SK-N-MC (cell line): ENCODE results near the gene SYT13.

ENCODE experiments used
- EZH2 ChIP-seq: fragments of 200-600 bp; sonication (generic); IDR thresholded peaks from one replicate; pipeline ENCODE4 v1.6.1; 2017; ENCODE audit warnings: antibody characterized with exemption
- POLR2AphosphoS5 ChIP-seq: IDR thresholded peaks from 2 replicates; pipeline ENCODE4 v1.6.1; 2012; ENCODE audit warnings: mild to moderate bottlenecking, low read depth, low read length, borderline replicate concordance

- TF ChIP-seq POLR2AphosphoS5 (no peak), EZH2 (no peak)
These were observed 59.2 kb downstream of the SYT13 start for GRCh38 chr11:45226901-45227300.
